C4-2B (cell line): Measurements from ENCODE around the gene HDAC10.

Experiments
- CTCF ChIP-seq: fragments of 450-650 bp; conservative IDR thresholded peaks from 2 replicates; pipeline ENCODE4 v1.5.1; 2017; ENCODE audit warnings: mild to moderate bottlenecking
- ZFX ChIP-seq: fragments of 450-650 bp; IDR thresholded peaks from 2 replicates; pipeline ENCODE4 v1.6.1; 2017

- TF ChIP-seq CTCF (no peak), ZFX (no peak)
Observed at GRCh38 chr22:50281957-50282356, 30.9 kb upstream of the HDAC10 start.
